Stimulated activated naive B cell treated with anti-CD40 and anti-IgM and Interleukin-4, amounts not matched to agents 10 μg/mL and 1 μg/mL and 100 μg/mL, for 72 hours (primary cell): Measurements from ENCODE around the gene SYT8.

Experiments
- ATAC-seq, 2 donors: fragments of 150-1000 bp; cut with Tn5 transposase; replicated peaks; 2 replicates each; pipeline ENCODE4 v1.10.0; 2021; ENCODE audit warnings: moderate library complexity in 1 of 2
- DNase-seq: peaks from one replicate; pipeline ENCODE4 v3.0.0; 2021
- H3K27ac Mint-ChIP-seq: one replicate; pipeline ENCODE4 v1.8.0; 2022; ENCODE audit warnings: mild to moderate bottlenecking, mixed read lengths
- H3K27me3 Mint-ChIP-seq, 2 donors: one replicate each; pipeline ENCODE4 v1.8.0; 2022; ENCODE audit warnings: mixed read lengths in 2 of 2
- H3K36me3 Mint-ChIP-seq, 2 donors: one replicate each; pipeline ENCODE4 v1.8.0; 2022; ENCODE audit warnings: mixed read lengths in 2 of 2, mild to moderate bottlenecking in 1 of 2
- H3K4me1 Mint-ChIP-seq, 2 donors: one replicate each; pipeline ENCODE4 v1.8.0; 2022; ENCODE audit warnings: mixed read lengths in 2 of 2, mild to moderate bottlenecking in 1 of 2
- H3K4me3 Mint-ChIP-seq, 2 donors: one replicate each; pipeline ENCODE4 v1.8.0; 2022; ENCODE audit warnings: mild to moderate bottlenecking in 2 of 2, mixed read lengths in 2 of 2, moderate library complexity in 1 of 2
- H3K9me3 Mint-ChIP-seq, 2 donors: one replicate each; pipeline ENCODE4 v1.8.0; 2022; ENCODE audit warnings: mixed read lengths in 2 of 2, mild to moderate bottlenecking in 1 of 2

The SYT8 gene

DNA sequence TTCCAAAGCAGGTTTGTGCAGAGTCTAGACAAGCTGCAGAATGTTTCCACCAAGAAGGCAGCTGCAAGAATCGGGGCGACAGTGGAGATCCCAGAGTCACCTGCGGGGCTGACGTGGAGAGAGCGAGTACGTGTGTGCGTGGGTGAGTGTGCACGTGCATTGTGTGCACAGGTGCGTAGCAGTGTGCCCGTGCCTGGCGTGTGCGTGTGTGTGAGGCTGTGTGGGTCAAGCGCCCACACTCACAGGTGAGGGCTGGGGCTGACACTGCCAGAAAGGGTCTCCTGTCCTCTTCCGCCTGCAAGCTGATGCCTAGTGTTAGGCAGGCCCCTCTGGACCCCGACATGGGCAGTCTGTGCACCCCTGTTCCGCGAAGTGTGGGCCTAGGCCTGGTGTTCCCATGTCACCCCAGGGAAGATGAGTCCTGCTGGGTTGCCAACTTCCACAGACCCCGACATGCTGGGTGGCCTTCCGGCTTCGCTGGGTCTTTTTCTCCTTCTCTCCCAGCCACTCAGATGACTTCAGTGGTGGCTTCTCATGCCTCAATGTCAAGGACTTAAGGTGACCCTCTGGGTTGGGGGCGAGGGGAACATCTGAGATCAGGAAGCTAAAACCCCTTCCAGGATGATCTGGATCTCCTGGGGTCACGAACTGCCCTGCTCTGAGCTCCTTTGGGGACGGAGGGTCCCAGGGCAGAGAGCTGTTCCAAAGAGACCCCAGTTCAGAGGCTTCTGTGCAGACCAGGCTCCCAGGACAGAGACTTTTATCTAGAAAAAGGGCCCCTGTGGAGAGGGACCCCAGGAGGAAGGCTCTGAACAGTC lies 10.4 kb upstream of the SYT8 start:
- H3K27ac Mint-ChIP-seq = no peak overlapping the region
- H3K9me3 Mint-ChIP-seq = peaks cover 5 to 8% of the 10 kb centered on the region in 2 donors
- peaks cover 35 to 60% of the 10 kb centered on the region in 2 donors for H3K27me3 Mint-ChIP-seq
- H3K4me3 Mint-ChIP-seq = no peak overlapping the region
- DNase-seq (no peak), ATAC-seq (no peak)
- H3K4me1 Mint-ChIP-seq = no peaks in the 10 kb centered on the region
- peaks cover 0 to 2% of the 10 kb centered on the region in 2 donors for H3K36me3 Mint-ChIP-seq

DNA sequence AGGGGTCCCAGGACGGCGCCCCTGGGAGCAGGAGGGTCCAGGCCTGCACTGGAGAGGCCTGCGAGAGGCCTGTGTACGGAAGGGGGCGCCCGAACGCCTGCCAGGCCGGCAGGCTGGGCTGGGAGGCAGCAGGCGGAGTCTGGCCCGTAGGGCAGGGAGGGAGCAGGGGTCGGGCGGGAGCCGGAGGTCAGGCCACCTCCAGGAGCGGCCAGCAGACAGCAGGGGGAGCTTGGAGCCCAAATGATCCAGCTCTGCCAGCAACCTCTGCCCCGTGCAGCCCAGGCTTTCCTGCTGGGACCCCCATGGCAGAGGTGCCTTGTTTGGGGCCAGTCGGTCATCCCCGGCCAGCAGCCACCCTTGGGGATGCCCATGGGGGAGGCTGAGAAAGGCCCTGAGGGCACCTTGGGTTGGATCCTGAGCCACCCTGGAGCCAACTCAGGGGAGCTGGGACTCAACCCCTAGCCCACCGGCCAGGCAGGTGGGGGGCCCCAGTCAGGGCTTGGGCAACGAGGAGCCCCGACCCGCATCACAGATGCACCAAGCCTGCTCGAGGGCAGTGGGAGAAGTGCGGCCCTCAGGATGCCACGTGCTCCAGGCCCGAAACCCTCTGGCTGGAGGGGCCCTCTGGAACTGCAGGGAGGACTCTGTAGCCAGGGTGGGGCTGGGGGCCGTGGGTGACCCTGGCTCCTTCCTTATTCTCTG lies 9.6 kb upstream of the SYT8 start:
- Mint-ChIP-seq H3K4me3 (no peak overlapping the region), H3K27me3 (peaks cover 35 to 63% of the 10 kb centered on the region in 2 donors), H3K9me3 (peaks cover 5% of the 10 kb centered on the region in 2 donors), H3K36me3 (no peaks in the 10 kb centered on the region), H3K4me1 (no peaks in the 10 kb centered on the region), H3K27ac (no peak overlapping the region)
- DNase-seq (no peak), ATAC-seq (peak; percentile 73 to 78)

DNA sequence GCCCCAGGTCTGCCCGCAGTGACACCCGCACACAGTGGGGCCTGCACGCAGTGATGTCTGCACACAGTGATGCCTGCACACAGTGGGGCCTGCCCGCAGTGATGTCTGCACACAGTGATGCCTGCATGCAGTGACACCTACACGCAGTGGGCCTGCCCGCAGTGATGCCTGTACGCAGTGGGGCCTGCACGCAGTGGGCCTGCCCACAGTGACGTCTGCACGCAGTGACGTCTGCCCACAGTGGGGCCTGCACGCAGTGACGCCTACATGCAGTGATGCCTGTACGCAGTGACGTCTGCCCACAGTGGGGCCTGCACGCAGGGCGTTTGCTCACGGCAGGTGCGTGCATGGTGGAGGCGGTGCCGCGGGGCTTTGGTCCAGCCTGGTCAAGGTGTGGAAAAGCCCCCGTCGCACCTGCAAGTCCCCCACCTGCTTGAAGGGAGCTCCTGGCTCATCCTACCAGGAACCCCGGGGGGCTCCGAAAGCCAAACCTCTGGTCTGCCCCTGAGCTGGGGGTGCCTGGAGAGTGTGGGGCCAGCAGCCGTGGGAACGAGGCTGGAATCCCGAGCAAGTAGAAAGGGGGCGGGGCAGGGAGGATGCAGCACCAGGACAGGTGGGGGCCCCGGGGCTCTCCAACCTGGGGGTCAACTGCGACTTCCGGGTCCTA lies 8.9 kb upstream of the SYT8 start:
- H3K4me1 Mint-ChIP-seq = no peaks in the 10 kb centered on the region

DNA sequence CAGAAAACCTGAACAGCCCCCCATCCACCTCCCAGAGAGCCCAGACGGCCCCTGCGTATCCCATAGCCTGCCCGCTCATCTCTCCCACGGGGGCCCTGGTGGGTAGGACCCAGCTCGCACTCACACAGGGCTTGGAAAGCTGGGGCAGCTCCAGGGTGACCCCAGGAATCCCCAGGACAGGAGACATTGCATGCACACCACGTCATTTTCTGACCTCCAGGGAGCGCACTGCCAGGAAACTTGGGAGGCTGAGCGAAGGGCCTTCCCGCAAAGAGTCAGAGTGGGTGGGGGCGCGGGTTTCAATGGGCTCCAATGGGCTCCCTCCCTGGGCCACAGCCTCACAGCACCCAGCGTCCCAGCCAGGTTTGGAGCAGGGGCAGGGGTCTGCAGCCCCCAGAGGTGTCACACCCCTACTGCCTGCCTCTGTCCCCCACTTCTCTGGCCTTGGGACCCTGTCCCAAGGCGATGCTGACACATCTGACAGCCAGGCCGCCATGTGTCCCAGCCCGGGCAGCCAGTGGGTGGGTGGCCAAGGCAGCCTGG lies 8.2 kb upstream of the SYT8 start:
- H3K36me3 Mint-ChIP-seq = no peaks in the 10 kb centered on the region
- no peak overlapping the region for H3K4me3 Mint-ChIP-seq
- ATAC-seq (no peak), DNase-seq (no peak)
- peaks cover 28 to 60% of the 10 kb centered on the region in 2 donors for H3K27me3 Mint-ChIP-seq
- H3K9me3 Mint-ChIP-seq = peaks cover 0 to 2% of the 10 kb centered on the region in 2 donors
- H3K27ac Mint-ChIP-seq = no peak overlapping the region
- no peaks in the 10 kb centered on the region for H3K4me1 Mint-ChIP-seq

More for the DNA sequence above, 8.9 kb upstream of the SYT8 start:
- Mint-ChIP-seq H3K27ac (no peak overlapping the region), H3K4me3 (no peak overlapping the region), H3K27me3 (peaks cover 35 to 63% of the 10 kb centered on the region in 2 donors), H3K9me3 (peaks cover 5% of the 10 kb centered on the region in 2 donors), H3K36me3 (no peaks in the 10 kb centered on the region)
- no peak for DNase-seq
- ATAC-seq = no peak

DNA sequence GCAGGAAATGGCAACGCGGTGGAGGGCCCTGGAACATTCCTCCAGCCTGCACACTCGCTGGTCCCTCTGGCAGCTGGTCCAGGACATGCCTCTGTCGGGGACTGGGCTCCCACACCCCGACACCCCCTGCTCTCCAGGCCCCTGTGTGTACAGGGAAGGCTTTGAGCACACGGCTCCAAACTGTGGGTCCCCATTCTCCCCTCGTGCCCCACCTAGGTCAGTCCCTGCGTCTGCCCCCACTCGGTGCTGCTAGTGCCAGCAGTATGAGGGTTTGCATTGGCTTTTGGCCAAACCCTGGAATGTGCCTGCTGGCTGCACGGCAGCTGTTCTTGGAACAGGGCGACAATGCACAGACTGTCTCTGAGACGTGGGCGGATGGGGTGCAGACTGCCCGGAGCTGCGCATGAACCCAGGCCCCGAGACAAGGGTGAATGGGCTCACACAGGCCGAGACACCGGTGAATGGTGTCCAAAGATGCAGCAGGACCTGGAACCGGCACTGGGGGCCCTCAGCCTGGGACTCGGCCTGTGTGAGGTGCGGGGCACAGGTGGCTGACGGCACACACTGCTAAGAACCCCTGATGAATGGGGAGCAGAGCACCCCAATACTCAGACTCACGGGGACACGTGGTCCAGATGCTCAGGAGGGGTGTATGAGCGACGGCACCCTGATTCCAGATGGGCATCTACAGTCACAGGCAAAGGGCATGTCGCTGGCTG lies 7.5 kb upstream of the SYT8 start:
- Mint-ChIP-seq H3K4me3 (no peak overlapping the region), H3K9me3 (no peaks in the 10 kb centered on the region), H3K27ac (no peak overlapping the region), H3K27me3 (peaks cover 29 to 62% of the 10 kb centered on the region in 2 donors), H3K36me3 (no peaks in the 10 kb centered on the region), H3K4me1 (peaks cover 2 to 5% of the 10 kb centered on the region in 2 donors)
- ATAC-seq (no peak), DNase-seq (no peak)

DNA sequence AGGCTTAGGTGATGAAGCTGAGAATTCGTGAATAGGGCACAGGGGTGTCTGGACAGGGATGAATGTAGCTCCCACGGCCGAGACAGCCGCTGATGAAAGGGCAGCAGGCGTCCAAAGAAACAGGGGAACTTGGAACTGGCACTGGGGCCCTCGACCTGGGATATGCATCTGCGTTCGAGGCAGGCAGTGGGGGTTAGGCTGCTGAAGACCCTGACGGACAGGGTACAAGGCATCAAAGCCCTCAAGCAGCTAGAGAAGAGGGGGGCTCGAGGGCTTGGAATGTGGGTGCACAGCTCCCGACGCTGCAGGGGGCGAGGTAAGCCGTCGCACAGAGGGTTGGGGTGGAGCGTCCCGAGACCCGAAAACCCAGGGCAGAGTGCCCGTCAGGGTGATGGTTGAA lies 6.9 kb upstream of the SYT8 start:
- DNase-seq (no peak), ATAC-seq (no peak)
- peaks cover 29 to 62% of the 10 kb centered on the region in 2 donors for H3K27me3 Mint-ChIP-seq
- H3K4me1 Mint-ChIP-seq = peaks cover 2 to 5% of the 10 kb centered on the region in 2 donors
- no peak overlapping the region for H3K27ac Mint-ChIP-seq
- no peak overlapping the region for H3K4me3 Mint-ChIP-seq
- H3K36me3 Mint-ChIP-seq = no peaks in the 10 kb centered on the region
- no peaks in the 10 kb centered on the region for H3K9me3 Mint-ChIP-seq

DNA sequence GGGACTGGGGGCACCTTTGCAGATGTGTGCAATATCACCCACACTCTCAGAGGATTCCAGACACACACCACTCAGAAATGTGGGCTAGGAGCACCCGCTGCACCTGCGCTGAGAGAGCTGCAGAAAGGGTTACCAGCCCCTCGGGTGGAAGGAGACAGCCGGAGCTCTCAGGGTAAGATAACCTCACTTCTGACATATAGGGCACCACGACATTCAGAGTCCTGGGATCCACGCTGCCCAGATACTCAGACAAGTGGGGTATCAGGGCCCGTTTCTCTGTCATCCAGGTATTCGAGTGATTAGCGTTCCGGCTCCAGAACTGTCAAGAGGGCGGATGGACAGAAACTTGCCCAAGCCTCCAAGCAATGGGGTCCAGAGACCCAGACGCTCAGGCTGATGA lies 6.2 kb upstream of the SYT8 start:
- Mint-ChIP-seq H3K9me3 (no peaks in the 10 kb centered on the region), H3K4me1 (peaks cover 4 to 5% of the 10 kb centered on the region in 2 donors), H3K27me3 (peaks cover 32 to 62% of the 10 kb centered on the region in 2 donors), H3K4me3 (no peak overlapping the region), H3K36me3 (no peaks in the 10 kb centered on the region), H3K27ac (no peak overlapping the region)
- DNase-seq (no peak), ATAC-seq (no peak)

DNA sequence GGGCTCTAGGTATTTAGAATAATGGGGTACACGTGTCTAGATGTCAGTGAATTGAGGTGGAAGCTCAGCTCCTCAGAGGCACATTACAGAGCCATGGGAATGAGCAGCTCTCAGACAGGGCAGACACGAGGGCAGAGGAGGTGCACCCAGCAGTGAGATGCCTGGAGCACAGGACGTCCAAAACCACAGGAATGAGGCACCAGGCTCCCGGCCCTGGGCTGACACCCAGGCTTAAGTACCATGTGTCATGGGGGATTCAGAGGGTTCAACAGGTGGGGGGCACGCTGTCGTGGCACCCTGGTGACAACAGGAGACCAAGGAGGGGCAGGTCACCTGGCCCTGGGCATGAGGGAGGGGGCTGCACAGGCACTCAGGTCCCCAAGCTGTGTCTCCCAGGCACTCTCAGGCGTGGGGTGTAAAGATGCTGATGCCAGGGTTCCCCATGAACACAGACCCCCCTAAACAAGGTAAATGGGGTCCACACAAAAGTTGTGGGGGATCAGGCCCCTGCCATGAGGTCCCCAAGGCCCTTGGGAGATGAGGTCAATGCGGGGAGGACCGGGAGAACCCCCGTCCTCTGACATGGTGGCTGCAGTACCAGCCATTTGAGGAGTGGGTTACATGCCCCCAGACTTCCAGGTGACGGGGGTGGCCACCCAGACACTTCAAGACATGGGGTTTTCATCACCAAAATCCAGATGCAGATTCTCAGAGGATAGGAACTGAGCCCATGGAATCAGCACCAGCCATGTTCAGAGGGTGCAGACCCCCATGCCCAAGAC lies 5.6 kb upstream of the SYT8 start:
- Mint-ChIP-seq H3K4me1 (peaks cover 5% of the 10 kb centered on the region in 2 donors), H3K27me3 (peaks cover 30 to 62% of the 10 kb centered on the region in 2 donors), H3K36me3 (no peaks in the 10 kb centered on the region)

DNA sequence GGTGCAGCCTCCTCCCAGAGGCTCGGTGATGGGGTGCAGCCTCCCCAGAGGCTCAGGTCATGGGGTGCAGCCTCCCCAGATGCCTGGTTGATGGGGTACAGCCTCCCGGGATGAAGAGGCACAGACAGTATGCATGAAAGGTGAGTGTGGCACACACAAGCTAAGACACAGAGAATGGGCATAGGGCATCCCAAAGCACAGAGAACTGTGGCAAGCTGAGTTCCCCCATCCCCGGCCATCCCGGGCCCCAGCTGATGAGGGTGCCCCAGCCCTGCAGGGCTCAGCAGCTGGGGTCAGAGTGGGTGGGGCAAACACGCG lies 4.8 kb upstream of the SYT8 start:
- H3K27ac Mint-ChIP-seq = no peak overlapping the region
- no peaks in the 10 kb centered on the region for H3K9me3 Mint-ChIP-seq
- H3K4me3 Mint-ChIP-seq = no peak overlapping the region
- ATAC-seq = no peak
- H3K36me3 Mint-ChIP-seq = no peaks in the 10 kb centered on the region
- peaks cover 5% of the 10 kb centered on the region in 2 donors for H3K4me1 Mint-ChIP-seq
- no peak for DNase-seq
- H3K27me3 Mint-ChIP-seq = peaks cover 26 to 62% of the 10 kb centered on the region in 2 donors

More for the DNA sequence above, 5.6 kb upstream of the SYT8 start:
- no peaks in the 10 kb centered on the region for H3K9me3 Mint-ChIP-seq
- ATAC-seq = no peak
- no peak overlapping the region for H3K4me3 Mint-ChIP-seq
- H3K27ac Mint-ChIP-seq = no peak overlapping the region
- DNase-seq = no peak

DNA sequence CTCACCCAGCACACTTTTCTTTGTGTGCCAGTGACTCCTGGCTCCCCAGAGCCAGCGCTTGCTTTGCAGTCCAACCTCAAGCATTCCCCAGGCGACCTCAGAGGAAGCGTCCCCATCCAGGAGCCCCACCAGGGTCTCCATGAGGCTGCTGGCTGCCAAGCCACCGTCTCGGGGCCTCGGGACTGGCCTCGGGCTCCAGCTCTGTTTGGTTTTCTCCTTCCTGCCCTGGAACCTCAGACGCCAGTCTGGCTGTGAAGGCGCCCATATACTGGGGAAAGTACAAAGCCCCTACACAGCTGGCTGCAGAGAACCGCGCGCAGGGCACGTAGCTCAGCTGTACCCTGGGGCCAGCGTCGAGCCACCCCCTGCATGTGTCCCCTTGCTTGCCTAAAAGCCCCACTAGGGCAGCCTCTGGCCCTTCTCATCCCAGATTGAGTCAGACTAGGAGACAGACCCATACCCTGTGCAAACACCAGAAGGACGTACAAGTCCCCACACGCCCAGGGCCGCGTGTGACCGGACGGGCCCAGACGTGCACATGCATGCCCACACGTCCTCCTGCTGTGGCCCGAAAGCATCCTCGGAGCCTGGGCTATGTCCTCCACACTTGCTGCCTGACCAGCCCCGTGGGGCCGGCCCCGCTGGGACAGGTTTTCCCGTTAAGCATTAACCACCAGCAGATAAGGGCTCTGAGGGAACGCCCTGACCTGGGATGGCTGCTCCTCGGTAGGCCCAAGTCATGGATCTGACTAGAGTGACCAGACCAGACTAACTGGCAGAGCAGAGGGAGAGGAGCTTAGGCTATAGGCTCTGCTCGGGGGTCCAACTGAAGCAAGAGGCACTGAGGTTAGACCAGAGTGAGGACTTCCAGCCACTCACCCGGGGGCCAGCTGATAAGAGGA lies 4.2 kb upstream of the SYT8 start:
- no peak for DNase-seq
- no peak for ATAC-seq
- H3K4me3 Mint-ChIP-seq = no peak overlapping the region
- peaks cover 26 to 62% of the 10 kb centered on the region in 2 donors for H3K27me3 Mint-ChIP-seq
- H3K4me1 Mint-ChIP-seq = peaks cover 5% of the 10 kb centered on the region in 2 donors
- H3K27ac Mint-ChIP-seq = no peak overlapping the region
- no peaks in the 10 kb centered on the region for H3K9me3 Mint-ChIP-seq
- H3K36me3 Mint-ChIP-seq = no peaks in the 10 kb centered on the region

DNA sequence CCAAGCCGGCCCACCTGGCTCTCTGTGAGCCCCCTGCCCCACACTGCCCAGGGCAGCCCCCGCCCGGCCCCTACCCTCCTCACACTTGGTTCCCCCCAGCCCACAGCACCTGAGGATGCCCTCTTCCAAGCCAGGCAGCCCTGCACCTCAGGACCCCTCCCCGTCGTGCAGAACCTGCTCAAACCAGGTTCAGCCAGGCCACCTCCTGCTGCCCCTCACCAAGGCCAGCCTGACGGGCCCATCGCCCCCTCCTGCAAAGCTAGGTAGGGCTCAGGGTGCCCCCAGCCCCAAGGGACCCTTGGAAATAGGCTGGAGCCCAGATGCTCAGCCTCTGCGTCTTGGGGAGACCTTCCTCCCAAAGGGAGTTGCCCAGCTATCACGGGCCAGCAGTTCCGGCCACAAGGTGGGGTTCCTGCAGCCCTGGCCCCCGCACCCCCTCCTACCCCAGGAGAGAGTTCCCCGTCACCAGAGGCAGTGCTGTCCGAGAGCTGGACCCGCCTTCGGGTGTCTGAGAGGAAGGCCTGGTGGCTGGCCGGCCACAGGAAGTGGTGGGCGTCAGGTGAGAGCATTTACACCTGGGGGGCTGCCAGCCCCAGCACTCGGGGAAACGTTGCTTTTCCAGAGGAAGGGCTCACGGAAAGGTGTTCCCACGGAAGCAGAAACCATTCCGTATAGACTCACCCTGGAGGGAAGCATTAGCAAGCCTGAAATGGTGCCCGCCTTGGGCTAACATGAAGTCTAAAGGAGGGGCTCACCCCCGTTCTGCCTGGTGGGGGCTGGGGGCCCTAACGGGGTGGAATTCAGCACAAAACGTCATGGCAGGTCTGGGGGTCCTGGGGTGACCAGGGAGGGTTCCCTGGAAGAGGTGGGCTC lies 3.2 kb upstream of the SYT8 start:
- H3K27ac Mint-ChIP-seq = no peak overlapping the region
- H3K9me3 Mint-ChIP-seq = no peaks in the 10 kb centered on the region
- H3K4me1 Mint-ChIP-seq = peaks cover 5% of the 10 kb centered on the region in 2 donors
- no peaks in the 10 kb centered on the region for H3K36me3 Mint-ChIP-seq
- H3K4me3 Mint-ChIP-seq = no peak overlapping the region
- peaks cover 26 to 58% of the 10 kb centered on the region in 2 donors for H3K27me3 Mint-ChIP-seq
- DNase-seq (no peak), ATAC-seq (no peak)
